Keratinocyte (primary cell): ENCODE measurements around the gene ABLIM1.

Source experiments
- EZH2 ChIP-seq: IDR thresholded peaks from one replicate; pipeline ENCODE4 v1.6.1; 2012; ENCODE audit warnings: inconsistent platforms, mild to moderate bottlenecking, low read length, moderate library complexity
- TF ChIP-seq, protein P1 (sequence below), 3 experiments: IDR thresholded peaks in 1 of 3; conservative IDR thresholded peaks in 1 of 3; optimal IDR thresholded peaks in 1 of 3; 2 replicates in 2 of 3; 3 replicates in 1 of 3; pipeline versions ENCODE3 to v1.5.1; 2011; ENCODE audit warnings: low read length in 3 of 3, mild to moderate bottlenecking in 3 of 3, moderate library complexity in 2 of 3, control low read depth in 1 of 3, inconsistent platforms in 1 of 3; ENCODE audit not compliant: insufficient read depth in 2 of 3; ENCODE audit errors: extremely low read depth in 1 of 3

- TF ChIP-seq, protein P1, sequence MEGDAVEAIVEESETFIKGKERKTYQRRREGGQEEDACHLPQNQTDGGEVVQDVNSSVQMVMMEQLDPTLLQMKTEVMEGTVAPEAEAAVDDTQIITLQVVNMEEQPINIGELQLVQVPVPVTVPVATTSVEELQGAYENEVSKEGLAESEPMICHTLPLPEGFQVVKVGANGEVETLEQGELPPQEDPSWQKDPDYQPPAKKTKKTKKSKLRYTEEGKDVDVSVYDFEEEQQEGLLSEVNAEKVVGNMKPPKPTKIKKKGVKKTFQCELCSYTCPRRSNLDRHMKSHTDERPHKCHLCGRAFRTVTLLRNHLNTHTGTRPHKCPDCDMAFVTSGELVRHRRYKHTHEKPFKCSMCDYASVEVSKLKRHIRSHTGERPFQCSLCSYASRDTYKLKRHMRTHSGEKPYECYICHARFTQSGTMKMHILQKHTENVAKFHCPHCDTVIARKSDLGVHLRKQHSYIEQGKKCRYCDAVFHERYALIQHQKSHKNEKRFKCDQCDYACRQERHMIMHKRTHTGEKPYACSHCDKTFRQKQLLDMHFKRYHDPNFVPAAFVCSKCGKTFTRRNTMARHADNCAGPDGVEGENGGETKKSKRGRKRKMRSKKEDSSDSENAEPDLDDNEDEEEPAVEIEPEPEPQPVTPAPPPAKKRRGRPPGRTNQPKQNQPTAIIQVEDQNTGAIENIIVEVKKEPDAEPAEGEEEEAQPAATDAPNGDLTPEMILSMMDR (optimal IDR thresholded peaks at IDR 0.05 in 1 of 3, IDR thresholded peaks at IDR 0.05 in 1 of 3, conservative IDR thresholded peaks at IDR 0.05 in 1 of 3; ENCODE audit: extremely low read depth in 1 of 3, insufficient read depth in 2 of 3, low read length in 3 of 3): no peak
- TF ChIP-seq EZH2: no peak
These were observed 77.0 kb downstream of the ABLIM1 start for GRCh38 chr10:114581071-114581470.
